ENCODE data around the gene KLRC3.
"Not testable (repeated sequence)": the region's sequence is repeated elsewhere in the genome, so short reads cannot be mapped to it uniquely, and the experiment has no call there.

KLRC3 gene

DNA sequence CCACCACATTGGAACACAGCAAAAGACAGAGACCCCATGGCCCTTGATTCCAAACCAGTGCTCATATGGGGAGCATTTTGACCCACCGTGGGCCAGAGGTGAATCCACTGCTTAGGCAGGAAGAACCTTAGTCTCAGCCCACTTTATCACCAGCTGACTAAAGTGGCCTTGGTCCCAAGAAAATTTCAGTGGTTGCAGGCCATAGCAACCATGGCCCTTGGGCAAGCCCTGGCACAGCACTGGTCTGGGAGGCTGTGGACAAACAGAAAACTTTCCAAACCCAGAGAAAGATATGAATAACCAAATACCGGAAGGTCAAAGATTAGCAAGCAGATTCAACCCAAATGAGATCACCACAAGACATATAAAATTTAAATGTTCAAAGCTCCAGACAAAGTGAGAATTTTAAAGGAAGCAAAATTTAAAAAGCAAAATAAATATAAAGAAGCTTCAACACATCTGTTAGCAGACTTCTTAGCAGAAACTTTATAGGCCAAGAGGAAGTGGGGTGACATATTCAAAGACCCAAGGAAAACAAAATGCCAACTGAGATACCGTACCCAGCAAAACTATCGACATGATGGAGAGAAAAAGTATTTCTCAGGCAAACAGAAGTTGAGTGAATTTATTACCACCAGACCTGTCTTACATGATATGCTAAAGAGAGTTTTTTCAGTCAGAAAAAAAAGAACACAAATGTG lies 38.3 kb downstream of the KLRC3 start:
- no peak overlapping the region for H3K4me3 Mint-ChIP-seq
- no peak overlapping the region for H3K27ac Mint-ChIP-seq
- DNase-seq = no peak
- peaks cover 21% of the 10 kb centered on the region for H3K9me3 Mint-ChIP-seq
- TF ChIP-seq CTCF (IDR thresholded peaks at IDR 0.05) = no peak
- no peaks in the 10 kb centered on the region for H3K4me1 Mint-ChIP-seq
- H3K36me3 Mint-ChIP-seq (ENCODE audit: low read depth) = no peaks in the 10 kb centered on the region
- no peaks in the 10 kb centered on the region for H3K27me3 Mint-ChIP-seq (ENCODE audit: low read depth, poor library complexity)

DNA sequence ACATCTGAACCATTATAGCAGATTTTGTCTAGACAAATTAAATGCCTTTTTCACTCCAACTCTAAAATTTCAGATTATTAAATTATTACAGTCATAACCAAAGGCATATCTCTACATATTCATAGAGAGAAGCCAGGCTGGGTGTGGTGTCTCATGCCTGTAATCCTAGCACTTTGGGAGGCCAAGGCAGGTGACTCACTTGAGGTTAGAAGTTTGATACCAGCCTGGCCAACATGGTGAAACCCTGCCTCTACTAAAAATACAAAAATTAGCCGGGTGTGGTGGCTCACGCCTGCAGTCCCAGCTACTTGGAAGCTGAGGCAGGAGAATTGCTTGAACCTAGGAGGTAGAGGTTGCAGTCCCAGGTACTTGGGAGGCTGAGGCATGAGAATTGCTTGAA lies 41.7 kb downstream of the KLRC3 start:
- not testable (repeated sequence) for H3K27ac Mint-ChIP-seq; DNase-seq; H3K4me3 Mint-ChIP-seq; H3K36me3 Mint-ChIP-seq (ENCODE audit: low read depth); H3K27me3 Mint-ChIP-seq (ENCODE audit: low read depth, poor library complexity); H3K9me3 Mint-ChIP-seq; H3K4me1 Mint-ChIP-seq

- Mint-ChIP-seq H3K4me1 (peaks cover 35% of the 10 kb centered on the region), H3K27me3 (ENCODE audit: low read depth, poor library complexity) (peaks cover 2% of the 10 kb centered on the region), H3K9me3 (peaks cover 15% of the 10 kb centered on the region), H3K36me3 (ENCODE audit: low read depth) (peaks cover 5% of the 10 kb centered on the region), H3K27ac (peak overlapping the region; percentile 15), H3K4me3 (no peak overlapping the region)
- DNase-seq = no peak
- TF ChIP-seq CTCF (IDR thresholded peaks at IDR 0.05) = no peak
Measured at GRCh38 chr12:10374624-10375018, 45.8 kb downstream of the KLRC3 start.

GRCh38 chr12:10372559-10372958 lies 47.8 kb downstream of the KLRC3 start:
- Mint-ChIP-seq H3K27ac (no peak overlapping the region), H3K4me3 (no peak overlapping the region), H3K4me1 (peaks cover 51% of the 10 kb centered on the region), H3K36me3 (ENCODE audit: low read depth) (peaks cover 15% of the 10 kb centered on the region), H3K27me3 (ENCODE audit: low read depth, poor library complexity) (peaks cover 5% of the 10 kb centered on the region), H3K9me3 (peaks cover 29% of the 10 kb centered on the region)
- no peak for DNase-seq
- TF ChIP-seq CTCF (IDR thresholded peaks at IDR 0.05) = no peak

DNA sequence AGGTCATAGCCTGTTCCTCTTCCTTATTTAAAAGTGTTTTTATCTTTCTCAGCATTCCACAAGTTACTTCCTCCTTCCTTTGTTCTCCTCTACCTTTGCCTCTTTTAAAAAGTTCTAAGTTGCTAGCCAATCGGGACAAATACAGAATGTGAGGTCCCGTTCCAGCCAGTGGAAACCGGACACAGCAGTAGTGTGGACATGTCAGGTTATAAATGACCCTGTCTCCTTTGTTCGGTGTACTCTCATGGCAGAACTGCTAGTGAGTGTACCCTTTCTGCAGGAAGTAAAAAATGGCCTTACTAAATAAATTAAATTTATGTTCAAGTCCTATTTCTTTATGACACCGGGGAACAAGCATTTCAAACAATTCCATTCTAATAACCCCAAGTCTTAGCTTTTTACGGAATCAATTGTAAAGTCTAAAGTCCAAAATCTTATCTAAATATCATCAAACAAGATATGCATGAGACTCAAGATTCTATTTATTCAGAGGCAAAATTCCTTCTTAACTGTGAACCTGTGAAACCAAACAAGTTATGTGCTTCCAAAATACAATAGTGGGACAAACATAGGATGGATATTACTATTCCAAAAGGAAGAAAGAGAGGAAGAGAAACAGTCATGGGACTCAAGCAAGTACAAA lies 48.4 kb downstream of the KLRC3 start:
- not testable (repeated sequence) for DNase-seq; H3K4me3 Mint-ChIP-seq; H3K27me3 Mint-ChIP-seq (ENCODE audit: low read depth, poor library complexity)
- Mint-ChIP-seq H3K27ac (peak overlapping the region; percentile 41), H3K9me3 (peaks cover 30% of the 10 kb centered on the region), H3K4me1 (peaks cover 52% of the 10 kb centered on the region), H3K36me3 (ENCODE audit: low read depth) (peaks cover 15% of the 10 kb centered on the region)

- no peak for DNase-seq
- Mint-ChIP-seq H3K36me3 (ENCODE audit: low read depth) (peaks cover 10% of the 10 kb centered on the region), H3K4me3 (no peak overlapping the region), H3K9me3 (peaks cover 26% of the 10 kb centered on the region), H3K27ac (peak overlapping the region; percentile 40), H3K4me1 (peaks cover 52% of the 10 kb centered on the region), H3K27me3 (ENCODE audit: low read depth, poor library complexity) (peaks cover 5% of the 10 kb centered on the region)
- no peak for TF ChIP-seq CTCF (IDR thresholded peaks at IDR 0.05)
Measured at GRCh38 chr12:10369557-10370415, 50.6 kb downstream of the KLRC3 start.

Data from nephron progenitor cell (in vitro differentiated cells).